Subcutaneous abdominal adipose tissue (tissue), 5 donors: ENCODE data around the gene ATP8B3.

ENCODE experiments used
- H3K27ac ChIP-seq: one replicate; pipeline ENCODE4 v1.7.0; 2013; ENCODE audit warnings: low read depth, mild to moderate bottlenecking, inconsistent platforms, low read length, moderate library complexity
- H3K27me3 ChIP-seq, 5 donors: one replicate each; pipeline ENCODE4 v1.7.0; 2013; ENCODE audit warnings: low read length in 5 of 5, inconsistent platforms in 1 of 5; ENCODE audit not compliant: control insufficient read depth in 5 of 5, insufficient read depth in 4 of 5
- H3K36me3 ChIP-seq, 5 donors: one replicate each; pipeline ENCODE4 v1.7.0; 2013; ENCODE audit warnings: low read length in 5 of 5; ENCODE audit not compliant: control insufficient read depth in 5 of 5, insufficient read depth in 5 of 5
- H3K4me1 ChIP-seq, 5 donors: one replicate each; pipeline ENCODE4 v1.7.0; 2013; ENCODE audit warnings: low read length in 5 of 5, mild to moderate bottlenecking in 3 of 5, moderate library complexity in 1 of 5; ENCODE audit not compliant: control insufficient read depth in 5 of 5, insufficient read depth in 5 of 5
- H3K4me3 ChIP-seq, 5 donors: one replicate each; pipeline ENCODE4 v1.7.0; 2013; ENCODE audit warnings: low read length in 5 of 5, low read depth in 1 of 5
- H3K9ac ChIP-seq, 5 donors: one replicate each; pipeline ENCODE4 v1.7.0; 2013; ENCODE audit warnings: low read length in 5 of 5, mild to moderate bottlenecking in 4 of 5, moderate library complexity in 3 of 5
- H3K9me3 ChIP-seq, 5 donors: one replicate each; pipeline ENCODE4 v1.7.0; 2013; ENCODE audit warnings: low read length in 5 of 5; ENCODE audit not compliant: control insufficient read depth in 5 of 5
- donor health status: healthy.
- donor health status: healthy.
- donor health status: healthy.
- donor health status: healthy.
- donor health status: healthy.

Gene ATP8B3

GRCh38 chr19:1744822-1745563 lies 67.1 kb downstream of the ATP8B3 start:
- peaks cover 39 to 60% (median 58%) of the 10 kb centered on the region in 5 donors for H3K27me3 ChIP-seq
- no peak overlapping the region for H3K9ac ChIP-seq

GRCh38 chr19:1744133-1744665 lies 67.9 kb downstream of the ATP8B3 start:
- no peak overlapping the region for H3K27ac ChIP-seq
- peaks cover 0 to 8% (median 0%) of the 10 kb centered on the region in 5 donors for H3K4me1 ChIP-seq
- H3K27me3 ChIP-seq = peaks cover 36 to 56% (median 51%) of the 10 kb centered on the region in 5 donors
- H3K9me3 ChIP-seq = peaks cover 5 to 10% (median 9%) of the 10 kb centered on the region in 5 donors
- no peak overlapping the region for H3K9ac ChIP-seq
- no peak overlapping the region for H3K4me3 ChIP-seq
- no peaks in the 10 kb centered on the region for H3K36me3 ChIP-seq

More at GRCh38 chr19:1744822-1745563, 67.1 kb downstream of the ATP8B3 start:
- H3K27ac ChIP-seq = no peak overlapping the region
- no peak overlapping the region for H3K4me3 ChIP-seq
- peaks cover 0 to 16% (median 1%) of the 10 kb centered on the region in 5 donors for H3K4me1 ChIP-seq
- peaks cover 3 to 7% (median 7%) of the 10 kb centered on the region in 5 donors for H3K9me3 ChIP-seq
- H3K36me3 ChIP-seq = no peaks in the 10 kb centered on the region

DNA sequence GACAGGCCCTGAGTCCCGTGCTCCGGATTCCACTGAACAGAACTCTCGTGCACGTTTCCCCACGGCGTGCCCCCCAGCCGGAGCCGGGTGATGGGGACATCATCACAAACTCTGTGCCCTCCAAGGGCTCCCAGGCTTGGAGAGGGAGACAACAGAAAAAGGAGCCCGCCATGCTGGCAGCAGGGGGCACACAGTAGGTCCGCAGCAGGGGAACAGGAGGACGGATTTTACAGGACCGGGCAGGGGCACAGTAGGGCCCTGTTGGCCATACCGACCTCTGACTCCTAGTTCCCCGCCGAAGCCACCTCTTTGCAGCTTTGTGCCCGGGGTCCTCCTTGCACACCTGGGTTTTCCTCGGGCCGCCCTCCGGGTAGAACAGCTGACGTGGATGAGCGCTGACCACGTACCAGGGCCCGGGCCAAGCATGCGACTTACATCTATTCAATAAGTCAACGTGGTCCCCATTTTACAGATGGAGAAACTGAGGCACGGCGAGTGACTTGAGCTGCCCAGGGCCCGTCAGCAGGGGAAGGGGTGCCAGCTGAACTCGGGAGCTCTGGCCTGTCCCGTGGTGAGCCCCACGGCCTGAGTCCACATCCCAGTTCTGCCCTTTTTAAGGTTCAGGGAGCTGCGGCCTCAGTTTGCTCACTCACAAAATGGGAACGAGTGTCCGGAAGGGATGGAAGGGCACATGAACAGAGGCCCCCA lies 68.9 kb downstream of the ATP8B3 start:
- no peak overlapping the region for H3K9ac ChIP-seq
- H3K36me3 ChIP-seq = no peaks in the 10 kb centered on the region
- H3K9me3 ChIP-seq = peaks cover 5 to 10% (median 9%) of the 10 kb centered on the region in 5 donors
- H3K4me1 ChIP-seq = peaks cover 0 to 2% (median 0%) of the 10 kb centered on the region in 5 donors
- no peak overlapping the region for H3K27ac ChIP-seq
- H3K4me3 ChIP-seq = no peak overlapping the region
- H3K27me3 ChIP-seq = peaks cover 25 to 50% (median 48%) of the 10 kb centered on the region in 5 donors

DNA sequence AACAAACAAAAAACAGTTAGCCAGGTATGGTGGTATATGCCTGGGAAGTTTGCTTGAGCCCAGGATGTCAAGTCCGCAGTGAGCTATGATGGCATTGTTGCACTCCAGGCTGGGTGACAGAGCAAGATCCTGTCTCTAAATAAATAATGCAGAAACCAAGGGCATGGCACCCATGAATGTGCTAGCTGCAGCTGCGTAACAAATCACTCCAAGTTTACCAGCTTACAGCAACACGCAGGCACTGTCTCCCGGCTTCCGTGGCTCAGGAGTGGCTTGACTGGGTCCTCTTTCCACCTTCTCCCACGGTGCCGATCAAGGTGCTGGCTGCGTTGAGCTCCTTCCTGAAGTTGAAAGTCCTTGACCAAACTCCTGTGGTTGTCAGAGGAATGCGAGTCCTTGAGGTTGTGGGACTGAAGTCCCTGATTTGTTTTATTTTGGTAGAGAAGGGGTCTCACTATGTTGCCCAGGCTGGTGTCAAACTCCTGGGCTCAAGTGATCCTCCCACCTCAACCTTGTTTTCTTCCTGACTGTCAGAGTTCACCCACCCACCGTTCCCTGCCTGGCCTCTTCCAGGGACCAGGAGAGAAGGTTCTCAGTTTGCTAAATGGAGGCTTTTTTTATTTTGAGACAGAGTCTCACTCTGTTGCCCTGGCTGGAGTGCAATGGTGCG lies 72.0 kb downstream of the ATP8B3 start:
- peaks cover 10 to 52% (median 36%) of the 10 kb centered on the region in 5 donors for H3K27me3 ChIP-seq
- no peak overlapping the region for H3K27ac ChIP-seq
- peak overlapping the region in 1 of 5 donors; percentile 4 for H3K4me3 ChIP-seq
- no peaks in the 10 kb centered on the region for H3K36me3 ChIP-seq
- H3K4me1 ChIP-seq = no peaks in the 10 kb centered on the region
- H3K9ac ChIP-seq = no peak overlapping the region
- peaks cover 5 to 10% (median 9%) of the 10 kb centered on the region in 5 donors for H3K9me3 ChIP-seq

DNA sequence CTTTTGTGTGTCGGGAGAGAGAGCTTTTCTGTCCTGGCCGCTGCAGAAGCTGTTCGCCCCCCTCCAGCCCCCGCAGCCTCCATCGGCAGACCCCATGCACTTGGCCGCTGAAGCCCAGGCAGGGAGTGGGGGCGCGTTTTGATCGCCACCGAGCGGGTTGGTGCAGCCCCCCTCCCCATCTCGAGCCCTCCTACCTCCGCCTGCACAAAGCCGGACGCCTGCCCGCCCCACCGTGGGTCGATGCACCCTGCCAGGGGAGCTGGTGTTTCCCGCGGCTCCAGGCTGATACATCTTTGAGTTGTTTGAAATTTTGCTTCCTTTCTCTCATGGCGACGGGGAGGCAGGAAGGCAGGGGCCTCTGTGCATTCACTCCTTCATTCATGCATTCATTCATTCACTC lies 75.1 kb downstream of the ATP8B3 start:
- peaks cover 5 to 10% (median 9%) of the 10 kb centered on the region in 5 donors for H3K9me3 ChIP-seq
- no peaks in the 10 kb centered on the region for H3K4me1 ChIP-seq
- no peak overlapping the region for H3K9ac ChIP-seq
- H3K27ac ChIP-seq = no peak overlapping the region
- no peaks in the 10 kb centered on the region for H3K36me3 ChIP-seq
- H3K4me3 ChIP-seq = no peak overlapping the region
- H3K27me3 ChIP-seq = peaks cover 14 to 59% (median 31%) of the 10 kb centered on the region in 5 donors

- Histone ChIP-seq H3K36me3 (no peaks in the 10 kb centered on the region), H3K9me3 (peaks cover 5 to 10% (median 9%) of the 10 kb centered on the region in 5 donors), H3K27me3 (peaks cover 16 to 54% (median 34%) of the 10 kb centered on the region in 5 donors), H3K4me1 (no peaks in the 10 kb centered on the region), H3K9ac (no peak overlapping the region), H3K27ac (no peak overlapping the region), H3K4me3 (no peak overlapping the region)
Observed at GRCh38 chr19:1736280-1736679, 75.8 kb downstream of the ATP8B3 start.

DNA sequence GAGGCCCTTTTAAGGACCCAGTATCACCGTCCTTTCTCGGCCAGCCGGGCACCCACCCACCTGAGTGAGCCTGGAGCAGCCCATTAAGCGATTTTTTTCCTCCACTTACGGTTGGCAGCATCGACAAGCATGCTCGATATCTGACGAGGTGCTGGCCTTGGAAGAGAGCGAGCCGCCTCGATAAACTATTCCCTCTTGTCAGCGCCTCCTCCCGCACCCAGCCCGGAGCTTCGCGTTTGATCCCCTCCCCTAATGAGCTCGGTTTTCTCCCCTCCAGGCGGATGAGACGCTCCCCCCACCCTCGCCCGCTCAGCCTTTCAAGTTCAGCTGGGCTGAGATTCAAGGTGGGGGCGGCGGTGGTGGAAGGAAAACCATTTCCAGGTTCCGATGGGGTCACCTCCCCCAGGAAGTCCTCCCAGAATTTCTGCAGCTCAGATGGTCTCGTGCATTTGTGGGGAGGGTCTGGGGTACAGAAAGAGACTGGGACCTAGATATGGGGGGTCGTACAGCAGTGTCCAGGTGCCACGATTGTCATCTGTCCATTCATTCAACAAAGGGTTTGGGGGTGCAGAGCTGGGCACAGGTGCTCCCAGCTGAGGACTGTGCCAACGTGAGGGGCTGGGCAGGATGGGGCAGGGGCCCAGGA lies 77.6 kb downstream of the ATP8B3 start:
- H3K4me3 ChIP-seq = no peak overlapping the region
- H3K27ac ChIP-seq = no peak overlapping the region
- peaks cover 21 to 59% (median 37%) of the 10 kb centered on the region in 5 donors for H3K27me3 ChIP-seq
- no peaks in the 10 kb centered on the region for H3K9me3 ChIP-seq
- H3K4me1 ChIP-seq = no peaks in the 10 kb centered on the region
- no peaks in the 10 kb centered on the region for H3K36me3 ChIP-seq
- H3K9ac ChIP-seq = no peak overlapping the region
